ENCODE data around the gene HOMER2. TPM values are rescaled to one million over a fixed set of nuclear protein-coding genes. Genes with fewer than 3 reads are reported as not detected.

Gene HOMER2
- total and polyA plus RNA-seq, 11 donors, result 15.2 to 60.5 (median 36.9) TPM

DNA sequence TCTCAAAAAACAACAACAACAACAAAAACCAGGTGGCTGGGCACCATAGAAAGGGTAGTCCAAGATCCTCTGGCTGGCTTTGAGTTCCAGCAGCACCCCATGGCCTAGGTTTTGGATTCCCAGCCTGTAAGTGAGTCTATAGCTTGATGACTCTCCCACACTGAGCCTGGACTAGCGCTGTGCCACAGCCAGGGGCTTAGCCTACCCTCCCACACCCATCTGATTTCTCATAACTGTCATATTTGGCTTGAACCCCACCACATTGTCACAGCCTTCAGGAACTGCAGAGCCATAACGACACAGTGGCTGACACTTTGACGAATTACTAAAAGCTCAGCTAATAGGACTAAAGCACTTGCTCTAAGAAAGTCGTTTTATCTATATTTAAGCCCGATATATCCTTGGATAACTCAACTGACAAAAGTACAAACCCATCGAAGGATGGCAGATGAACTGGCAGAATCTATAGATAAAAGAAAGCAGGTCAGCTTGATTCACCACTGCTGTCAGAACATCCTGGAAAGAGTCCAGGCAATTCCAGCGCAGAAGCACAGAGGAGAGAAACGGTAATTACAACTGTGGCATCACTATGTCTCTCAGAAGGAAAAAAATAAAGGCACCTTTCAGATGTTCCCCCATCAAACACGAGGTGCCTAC, 62.1 kb downstream of the HOMER2 start:
- H3K36me3 ChIP-seq, result no peaks in the 10 kb centered on the region
- WGBS, 4 donors, result 44 to 63% (median 57%) methylated on average over 9 of the region's 9 CpGs
- intact Hi-C loops (cut with DNase I), result no loop called here
- no peaks in the 10 kb centered on the region for H3K9me3 ChIP-seq
- H3K27me3 ChIP-seq, result no peaks in the 10 kb centered on the region
- TF ChIP-seq, protein P1, sequence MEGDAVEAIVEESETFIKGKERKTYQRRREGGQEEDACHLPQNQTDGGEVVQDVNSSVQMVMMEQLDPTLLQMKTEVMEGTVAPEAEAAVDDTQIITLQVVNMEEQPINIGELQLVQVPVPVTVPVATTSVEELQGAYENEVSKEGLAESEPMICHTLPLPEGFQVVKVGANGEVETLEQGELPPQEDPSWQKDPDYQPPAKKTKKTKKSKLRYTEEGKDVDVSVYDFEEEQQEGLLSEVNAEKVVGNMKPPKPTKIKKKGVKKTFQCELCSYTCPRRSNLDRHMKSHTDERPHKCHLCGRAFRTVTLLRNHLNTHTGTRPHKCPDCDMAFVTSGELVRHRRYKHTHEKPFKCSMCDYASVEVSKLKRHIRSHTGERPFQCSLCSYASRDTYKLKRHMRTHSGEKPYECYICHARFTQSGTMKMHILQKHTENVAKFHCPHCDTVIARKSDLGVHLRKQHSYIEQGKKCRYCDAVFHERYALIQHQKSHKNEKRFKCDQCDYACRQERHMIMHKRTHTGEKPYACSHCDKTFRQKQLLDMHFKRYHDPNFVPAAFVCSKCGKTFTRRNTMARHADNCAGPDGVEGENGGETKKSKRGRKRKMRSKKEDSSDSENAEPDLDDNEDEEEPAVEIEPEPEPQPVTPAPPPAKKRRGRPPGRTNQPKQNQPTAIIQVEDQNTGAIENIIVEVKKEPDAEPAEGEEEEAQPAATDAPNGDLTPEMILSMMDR (IDR thresholded peaks at IDR 0.05), result no peak
- TF ChIP-seq POLR2A (IDR thresholded peaks at IDR 0.05), result no peak
- H3K4me1 ChIP-seq, result peaks cover 0 to 7% (median 0%) of the 10 kb centered on the region in 12 donors
- ATAC-seq, result no peak
- H3K4me3 ChIP-seq, result no peak overlapping the region
- no peak for DNase-seq
- H3K27ac ChIP-seq, result no peak overlapping the region

DNA sequence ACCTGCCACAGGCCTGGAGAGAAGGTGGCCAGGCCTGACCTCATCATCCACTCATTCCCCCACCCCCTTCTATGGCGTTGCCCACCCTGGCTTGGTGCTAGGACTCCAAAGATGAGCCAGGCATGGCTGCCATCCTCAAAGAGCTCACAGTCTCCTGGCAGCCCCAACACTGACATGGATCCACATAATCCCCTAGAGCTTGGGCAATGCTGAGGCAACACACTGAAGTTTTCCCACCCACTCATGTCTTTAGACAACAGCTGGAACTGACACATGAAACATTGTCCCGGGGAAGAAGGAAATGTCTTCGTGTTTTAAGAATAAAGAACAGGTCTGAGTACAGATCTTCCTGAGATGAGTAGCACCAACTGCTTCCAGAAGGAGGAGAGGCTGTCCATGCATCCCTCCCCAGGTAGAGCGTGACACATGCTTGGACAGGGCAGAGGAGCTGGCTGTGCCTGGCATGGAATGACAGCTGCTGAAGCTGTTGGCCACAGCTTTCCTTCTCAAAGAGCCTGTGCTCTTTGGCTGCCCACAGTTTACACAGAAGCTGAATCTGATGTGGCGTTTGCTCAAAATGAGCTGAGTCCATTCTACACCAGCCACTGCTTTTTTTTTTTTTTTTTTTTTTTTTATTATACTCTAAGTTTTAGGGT, 70.1 kb downstream of the HOMER2 start:
- intact Hi-C loops (cut with DNase I), result no loop called here
- Histone ChIP-seq H3K27me3 (no peaks in the 10 kb centered on the region), H3K4me3 (no peak overlapping the region), H3K4me1 (no peaks in the 10 kb centered on the region), H3K9me3 (no peaks in the 10 kb centered on the region), H3K36me3 (no peaks in the 10 kb centered on the region), H3K27ac (no peak overlapping the region)
- WGBS, 4 donors, result 63 to 78% (median 75%) methylated on average over 5 of the region's 5 CpGs
- peak in 1 of 4 donors; percentile 27 for ATAC-seq
- no peak for DNase-seq
- TF ChIP-seq, protein P1 (IDR thresholded peaks at IDR 0.05), result no peak
- no peak for TF ChIP-seq POLR2A (IDR thresholded peaks at IDR 0.05)

DNA sequence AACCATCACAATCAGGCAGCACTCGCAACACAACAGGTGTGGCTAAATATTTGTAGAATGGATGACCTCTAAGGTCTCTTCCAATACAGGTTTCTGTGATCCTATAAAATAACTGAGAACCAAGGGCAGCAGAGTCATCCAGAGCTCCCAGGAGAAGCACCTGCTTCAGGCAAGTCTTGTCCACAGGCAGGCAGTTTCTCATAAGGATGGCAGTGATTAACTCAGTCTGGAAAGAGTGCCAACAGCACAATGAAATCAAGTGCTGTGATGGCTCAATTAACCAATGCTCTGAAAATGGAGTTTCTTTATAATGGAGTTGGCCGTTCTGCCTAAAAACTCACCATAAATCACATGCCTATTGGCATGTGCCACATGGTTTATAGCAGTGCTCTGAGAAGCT, 70.8 kb downstream of the HOMER2 start:
- Histone ChIP-seq H3K9me3 (no peaks in the 10 kb centered on the region), H3K4me3 (no peak overlapping the region), H3K4me1 (no peaks in the 10 kb centered on the region), H3K36me3 (no peaks in the 10 kb centered on the region), H3K27me3 (no peaks in the 10 kb centered on the region), H3K27ac (no peak overlapping the region)
- intact Hi-C loops (cut with DNase I), result no loop called here
- no peak for ATAC-seq
- 91 to 95% (median 93%) methylated on average over 2 of the region's 2 CpGs for WGBS, 4 donors
- TF ChIP-seq POLR2A (IDR thresholded peaks at IDR 0.05), result no peak
- TF ChIP-seq, protein P1 (IDR thresholded peaks at IDR 0.05), result no peak
- DNase-seq, result no peak

DNA sequence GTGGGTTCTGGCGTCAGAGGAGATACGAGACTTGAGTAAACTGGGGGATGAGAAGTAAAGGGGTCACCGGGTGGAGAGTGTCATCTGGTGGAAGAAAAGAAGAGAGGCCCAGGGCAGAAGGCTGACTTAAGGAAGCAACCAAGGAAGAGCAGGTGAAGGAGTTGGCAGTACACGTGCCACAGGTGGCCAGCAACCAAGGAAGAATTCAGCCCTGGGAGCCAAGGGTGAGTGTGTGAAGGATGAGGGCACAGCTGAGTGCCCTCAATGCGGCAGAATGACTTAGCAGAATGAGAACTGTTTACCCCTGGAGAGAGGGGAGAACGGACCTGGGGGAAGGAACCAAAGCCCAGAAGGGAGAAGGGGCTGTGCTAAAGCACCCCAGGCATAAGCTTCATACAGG, 71.8 kb downstream of the HOMER2 start:
- Histone ChIP-seq H3K9me3 (no peaks in the 10 kb centered on the region), H3K27ac (no peak overlapping the region), H3K4me1 (no peaks in the 10 kb centered on the region), H3K36me3 (no peaks in the 10 kb centered on the region), H3K4me3 (no peak overlapping the region), H3K27me3 (no peaks in the 10 kb centered on the region)
- ATAC-seq (no peak), DNase-seq (no peak)
- 72 to 76% (median 76%) methylated on average over 6 of the region's 6 CpGs for WGBS, 4 donors
- intact Hi-C loops (cut with DNase I), result no loop called here
- TF ChIP-seq, protein P1 (IDR thresholded peaks at IDR 0.05), result no peak
- TF ChIP-seq POLR2A (IDR thresholded peaks at IDR 0.05), result no peak
